Measurements from ENCODE around the gene EGFLAM. TPM values are rescaled to one million over a fixed set of nuclear protein-coding genes. Genes with fewer than 3 reads are reported as not detected.

The EGFLAM gene
- total RNA-seq, 1 donor from 2014 or later: not detected

- intact Hi-C loops (cut with micrococcal nuclease): no loop called here
- no peaks in the 10 kb centered on the region for H3K9me3 Mint-ChIP-seq
- DNase-seq (ENCODE audit: low spot score): no peak
- no peaks in the 10 kb centered on the region for H3K36me3 Mint-ChIP-seq (ENCODE audit: low read depth)
- no peak overlapping the region for H3K4me3 Mint-ChIP-seq (ENCODE audit: low read depth)
- no peaks in the 10 kb centered on the region for H3K4me1 Mint-ChIP-seq (ENCODE audit: low read depth)
- H3K27me3 Mint-ChIP-seq (ENCODE audit: low read depth): peaks cover 43% of the 10 kb centered on the region
- H3K27ac Mint-ChIP-seq: no peak overlapping the region
Measured at GRCh38 chr5:38443390-38443789, 185.0 kb downstream of the EGFLAM start.

GRCh38 chr5:38445374-38446028 lies 187.1 kb downstream of the EGFLAM start:
- Mint-ChIP-seq H3K36me3 (ENCODE audit: low read depth) (no peaks in the 10 kb centered on the region), H3K4me1 (ENCODE audit: low read depth) (peaks cover 2% of the 10 kb centered on the region), H3K27me3 (ENCODE audit: low read depth) (peaks cover 61% of the 10 kb centered on the region), H3K4me3 (ENCODE audit: low read depth) (no peak overlapping the region), H3K27ac (no peak overlapping the region), H3K9me3 (no peaks in the 10 kb centered on the region)
- DNase-seq (ENCODE audit: low spot score): no peak
- intact Hi-C loops (cut with micrococcal nuclease): no loop called here

GRCh38 chr5:38446029-38446522 lies 187.7 kb downstream of the EGFLAM start:
- H3K36me3 Mint-ChIP-seq (ENCODE audit: low read depth): no peaks in the 10 kb centered on the region
- no peak overlapping the region for H3K4me3 Mint-ChIP-seq (ENCODE audit: low read depth)
- DNase-seq (ENCODE audit: low spot score): no peak
- no peak overlapping the region for H3K27ac Mint-ChIP-seq
- no peaks in the 10 kb centered on the region for H3K9me3 Mint-ChIP-seq
- intact Hi-C loops (cut with micrococcal nuclease): no loop called here
- H3K27me3 Mint-ChIP-seq (ENCODE audit: low read depth): peaks cover 67% of the 10 kb centered on the region
- H3K4me1 Mint-ChIP-seq (ENCODE audit: low read depth): peaks cover 2% of the 10 kb centered on the region

- Mint-ChIP-seq H3K4me3 (ENCODE audit: low read depth) (no peak overlapping the region), H3K4me1 (ENCODE audit: low read depth) (peaks cover 2% of the 10 kb centered on the region), H3K36me3 (ENCODE audit: low read depth) (no peaks in the 10 kb centered on the region), H3K27me3 (ENCODE audit: low read depth) (peaks cover 67% of the 10 kb centered on the region), H3K27ac (no peak overlapping the region), H3K9me3 (no peaks in the 10 kb centered on the region)
- intact Hi-C loops (cut with micrococcal nuclease): no loop called here
- no peak for DNase-seq (ENCODE audit: low spot score)
Measured at GRCh38 chr5:38447056-38447455, 188.7 kb downstream of the EGFLAM start.

- DNase-seq (ENCODE audit: low spot score): no peak
- H3K36me3 Mint-ChIP-seq (ENCODE audit: low read depth): no peaks in the 10 kb centered on the region
- H3K27me3 Mint-ChIP-seq (ENCODE audit: low read depth): peaks cover 74% of the 10 kb centered on the region
- H3K4me3 Mint-ChIP-seq (ENCODE audit: low read depth): no peak overlapping the region
- no peaks in the 10 kb centered on the region for H3K9me3 Mint-ChIP-seq
- H3K27ac Mint-ChIP-seq: no peak overlapping the region
- intact Hi-C loops (cut with micrococcal nuclease): no loop called here
- peaks cover 7% of the 10 kb centered on the region for H3K4me1 Mint-ChIP-seq (ENCODE audit: low read depth)
Measured at GRCh38 chr5:38447786-38448185, 189.4 kb downstream of the EGFLAM start.

GRCh38 chr5:38448568-38449350 lies 190.4 kb downstream of the EGFLAM start:
- intact Hi-C loops (cut with micrococcal nuclease): no loop called here
- Mint-ChIP-seq H3K4me3 (ENCODE audit: low read depth) (no peak overlapping the region), H3K36me3 (ENCODE audit: low read depth) (no peaks in the 10 kb centered on the region), H3K4me1 (ENCODE audit: low read depth) (peaks cover 16% of the 10 kb centered on the region), H3K27ac (no peak overlapping the region), H3K9me3 (no peaks in the 10 kb centered on the region), H3K27me3 (ENCODE audit: low read depth) (peaks cover 78% of the 10 kb centered on the region)
- DNase-seq (ENCODE audit: low spot score): no peak

GRCh38 chr5:38450627-38451026 lies 192.3 kb downstream of the EGFLAM start:
- no peak overlapping the region for H3K27ac Mint-ChIP-seq
- H3K27me3 Mint-ChIP-seq (ENCODE audit: low read depth): peaks cover 78% of the 10 kb centered on the region
- H3K36me3 Mint-ChIP-seq (ENCODE audit: low read depth): no peaks in the 10 kb centered on the region
- peaks cover 19% of the 10 kb centered on the region for H3K4me1 Mint-ChIP-seq (ENCODE audit: low read depth)
- no peaks in the 10 kb centered on the region for H3K9me3 Mint-ChIP-seq
- intact Hi-C loops (cut with micrococcal nuclease): no loop called here
- no peak for DNase-seq (ENCODE audit: low spot score)
- no peak overlapping the region for H3K4me3 Mint-ChIP-seq (ENCODE audit: low read depth)

- H3K27me3 Mint-ChIP-seq (ENCODE audit: low read depth): peaks cover 81% of the 10 kb centered on the region
Measured at GRCh38 chr5:38451074-38451725, 192.8 kb downstream of the EGFLAM start.

GRCh38 chr5:38452201-38452600 lies 193.8 kb downstream of the EGFLAM start:
- H3K36me3 Mint-ChIP-seq (ENCODE audit: low read depth): no peaks in the 10 kb centered on the region
- peaks cover 80% of the 10 kb centered on the region for H3K27me3 Mint-ChIP-seq (ENCODE audit: low read depth)
- intact Hi-C loops (cut with micrococcal nuclease): no loop called here
- no peak overlapping the region for H3K4me3 Mint-ChIP-seq (ENCODE audit: low read depth)
- peaks cover 19% of the 10 kb centered on the region for H3K4me1 Mint-ChIP-seq (ENCODE audit: low read depth)
- no peak overlapping the region for H3K27ac Mint-ChIP-seq
- no peak for DNase-seq (ENCODE audit: low spot score)
- no peaks in the 10 kb centered on the region for H3K9me3 Mint-ChIP-seq

More at GRCh38 chr5:38451074-38451725, 192.8 kb downstream of the EGFLAM start:
- no peaks in the 10 kb centered on the region for H3K36me3 Mint-ChIP-seq (ENCODE audit: low read depth)
- no peak overlapping the region for H3K27ac Mint-ChIP-seq
- peaks cover 19% of the 10 kb centered on the region for H3K4me1 Mint-ChIP-seq (ENCODE audit: low read depth)
- intact Hi-C loops (cut with micrococcal nuclease): no loop called here
- no peak for DNase-seq (ENCODE audit: low spot score)
- no peak overlapping the region for H3K4me3 Mint-ChIP-seq (ENCODE audit: low read depth)
- H3K9me3 Mint-ChIP-seq: no peaks in the 10 kb centered on the region

- peak; percentile 58 for DNase-seq (ENCODE audit: low spot score)
- no peaks in the 10 kb centered on the region for H3K9me3 Mint-ChIP-seq
- peaks cover 80% of the 10 kb centered on the region for H3K27me3 Mint-ChIP-seq (ENCODE audit: low read depth)
- H3K27ac Mint-ChIP-seq: no peak overlapping the region
- H3K36me3 Mint-ChIP-seq (ENCODE audit: low read depth): no peaks in the 10 kb centered on the region
- no peak overlapping the region for H3K4me3 Mint-ChIP-seq (ENCODE audit: low read depth)
- intact Hi-C loops (cut with micrococcal nuclease): no loop called here
- H3K4me1 Mint-ChIP-seq (ENCODE audit: low read depth): peaks cover 19% of the 10 kb centered on the region
Measured at GRCh38 chr5:38453506-38453905, 195.1 kb downstream of the EGFLAM start.

GRCh38 chr5:38453921-38454320 lies 195.6 kb downstream of the EGFLAM start:
- no peaks in the 10 kb centered on the region for H3K9me3 Mint-ChIP-seq
- intact Hi-C loops (cut with micrococcal nuclease): no loop called here

GRCh38 chr5:38455796-38456330 lies 197.5 kb downstream of the EGFLAM start:
- peaks cover 17% of the 10 kb centered on the region for H3K4me1 Mint-ChIP-seq (ENCODE audit: low read depth)
- peaks cover 77% of the 10 kb centered on the region for H3K27me3 Mint-ChIP-seq (ENCODE audit: low read depth)
- intact Hi-C loops (cut with micrococcal nuclease): no loop called here
- H3K9me3 Mint-ChIP-seq: no peaks in the 10 kb centered on the region
- no peak for DNase-seq (ENCODE audit: low spot score)
- no peak overlapping the region for H3K4me3 Mint-ChIP-seq (ENCODE audit: low read depth)
- H3K36me3 Mint-ChIP-seq (ENCODE audit: low read depth): no peaks in the 10 kb centered on the region
- no peak overlapping the region for H3K27ac Mint-ChIP-seq

More at GRCh38 chr5:38453921-38454320, 195.6 kb downstream of the EGFLAM start:
- Mint-ChIP-seq H3K36me3 (ENCODE audit: low read depth) (no peaks in the 10 kb centered on the region), H3K27ac (no peak overlapping the region), H3K4me3 (ENCODE audit: low read depth) (no peak overlapping the region), H3K4me1 (ENCODE audit: low read depth) (peaks cover 19% of the 10 kb centered on the region), H3K27me3 (ENCODE audit: low read depth) (peaks cover 80% of the 10 kb centered on the region)
- DNase-seq (ENCODE audit: low spot score): no peak

All from activated T-helper 2 cell treated with anti-CD3 and anti-CD28 coated beads, Interferon-gamma antibody, Interleukin-2, Interleukin-4, amounts not matched to agents 10 μg/mL and 5 μg/mL and 100 μg/mL, durations not matched to agents 14 hours and 24 hours and 36 hours (primary cell).